CD4-positive, alpha-beta memory T cell (primary cell): ENCODE data around the gene IRF9. TPM values are rescaled to one million over a fixed set of nuclear protein-coding genes. Genes with fewer than 3 reads are reported as not detected.
A peak's percentile ranks its signal among the peaks of the same experiment; 100 is the strongest.

ENCODE experiments used
- CTCF ChIA-PET: fragments of 350-600 bp; sonication (Branson Sonifier 250); formaldehyde crosslinking; loops from one replicate; lab custom pipeline; 2021; ENCODE audit warnings: inconsistent platforms; ENCODE audit not compliant: partially characterized antibody; lab: Charles Lee
- POLR2A ChIA-PET: fragments of 350-600 bp; sonication (Branson Sonifier 250); formaldehyde crosslinking; loops from one replicate; lab custom pipeline; 2021; ENCODE audit not compliant: partially characterized antibody; lab: Charles Lee
- DNase-seq, 5 donors: peaks; one replicate each; pipeline versions ENCODE4 v3.0.0 to v3.0.0-alpha.2; 2020 to 2022; ENCODE audit warnings: mixed read lengths in 1 of 5
- H3K27ac ChIP-seq: one replicate; pipeline ENCODE4 v1.7.0; 2013; ENCODE audit warnings: low read depth, low read length
- H3K27me3 ChIP-seq: 2 replicates; pipeline ENCODE4 v1.7.0; 2013; ENCODE audit warnings: mild to moderate bottlenecking, low read length, moderate library complexity; ENCODE audit not compliant: insufficient read depth
- H3K36me3 ChIP-seq: 2 replicates; pipeline ENCODE4 v1.7.0; 2013; ENCODE audit warnings: mild to moderate bottlenecking, low read length, moderate library complexity; ENCODE audit not compliant: insufficient read depth
- H3K4me1 ChIP-seq: 2 replicates; pipeline ENCODE4 v1.7.0; 2013; ENCODE audit warnings: mild to moderate bottlenecking, low read length, moderate library complexity; ENCODE audit not compliant: insufficient read depth
- H3K4me3 ChIP-seq, 2 donors: one replicate each; pipeline ENCODE4 v1.7.0; 2013; ENCODE audit warnings: low read length in 2 of 2, mild to moderate bottlenecking in 1 of 2
- H3K9me3 ChIP-seq, 2 donors: one replicate each; pipeline ENCODE4 v1.7.0; 2013; ENCODE audit warnings: low read length in 2 of 2, control low read depth in 1 of 2; ENCODE audit not compliant: control insufficient read depth in 1 of 2
- H3K27ac Mint-ChIP-seq, 7 donors: one replicate each; pipeline ENCODE4 v1.8.0; 2020 to 2021; ENCODE audit warnings: mixed read lengths in 7 of 7, mild to moderate bottlenecking in 6 of 7, inconsistent platforms in 3 of 7, moderate library complexity in 3 of 7
- H3K27me3 Mint-ChIP-seq, 2 donors: one replicate each; pipeline ENCODE4 v1.8.0; 2020 to 2021; ENCODE audit warnings: mixed read lengths in 2 of 2
- H3K36me3 Mint-ChIP-seq, 2 donors: one replicate each; pipeline ENCODE4 v1.8.0; 2020 to 2021; ENCODE audit warnings: mixed read lengths in 2 of 2, inconsistent platforms in 1 of 2, mild to moderate bottlenecking in 1 of 2
- H3K4me1 Mint-ChIP-seq, 4 donors: one replicate each; pipeline ENCODE4 v1.8.0; 2020 to 2021; ENCODE audit warnings: mixed read lengths in 4 of 4, mild to moderate bottlenecking in 1 of 4
- H3K4me3 Mint-ChIP-seq, 8 donors: one replicate each; pipeline ENCODE4 v1.8.0; 2020 to 2021; ENCODE audit warnings: mixed read lengths in 8 of 8, mild to moderate bottlenecking in 7 of 8, moderate library complexity in 6 of 8, inconsistent platforms in 3 of 8
- H3K9me3 Mint-ChIP-seq, 8 donors: one replicate each; pipeline ENCODE4 v1.8.0; 2020 to 2021; ENCODE audit warnings: mixed read lengths in 8 of 8, mild to moderate bottlenecking in 5 of 8, inconsistent platforms in 3 of 8, moderate library complexity in 1 of 8
- intact Hi-C: fragments of 100-400 bp; cut with micrococcal nuclease; formaldehyde crosslinking; loops from one replicate; pipeline ENCODE4 v1.15.1; 2023
- polyA plus RNA-seq, 2 donors: library from polyadenylated mRNA; unstranded; fragments of 300-500 nt; fragmentation: Illumina TruSeq; gene quantifications; one replicate each; pipeline ENCODE4 v1.2.3, GENCODE V29; 2021
- total RNA-seq, 2 experiments: library from RNA; stranded (reverse); gene quantifications; one replicate each; pipeline ENCODE4 v1.2.3, GENCODE V29; 2021

Gene IRF9
- total and polyA plus RNA-seq, 4 experiments from 2014 or later, result 59.3 to 157 (median 137) TPM

- peak within 1 kb of the TSS; percentile 95 to 99 (median 98) for H3K27ac Mint-ChIP-seq
- POLR2A ChIA-PET, result interaction anchor here (0.6 to 9.5 kb wide), 32 partner anchors 9 to 1276 kb away, joined by 3 to 162 read pairs (median 5); partner anchors contain the start of genes ACIN1, C14orf119, CARMIL3 and CBLN3
- peaks cover 35 to 87% (median 56%) of the 10 kb centered on the region in 4 donors for H3K4me1 Mint-ChIP-seq
- peaks cover 27 to 65% of the 10 kb centered on the region in 2 donors for H3K36me3 Mint-ChIP-seq
- CTCF ChIA-PET, result interaction anchor here (1.3 to 8.5 kb wide), 12 partner anchors 9 to 285 kb away, joined by 3 to 110 read pairs (median 6); partner anchors contain the start of genes CIDEB, DCAF11, IRF9 and MDP1
- no peaks in the 10 kb centered on the region for H3K27me3 Mint-ChIP-seq
- DNase-seq, result peak; percentile 81 to 92 (median 84)
- Histone ChIP-seq H3K27ac (peak within 1 kb of the TSS; percentile 92), H3K4me3 (peak within 1 kb of the TSS; percentile 85 to 99), H3K27me3 (no peaks in the 10 kb centered on the region), H3K9me3 (no peaks in the 10 kb centered on the region), H3K4me1 (peaks cover 67% of the 10 kb centered on the region), H3K36me3 (peaks cover 53% of the 10 kb centered on the region)
- intact Hi-C loops, result loop anchor here (2.0 to 10.0 kb wide), 4 partner anchors 52 to 678 kb away; partner anchors contain the start of genes CHMP4A, NGDN, PCK2 and TINF2
- peak within 1 kb of the TSS; percentile 97 to 100 (median 98) for H3K4me3 Mint-ChIP-seq
- no peaks in the 10 kb centered on the region for H3K9me3 Mint-ChIP-seq
Measured at GRCh38 chr14:24146453-24146977, 14.6 kb upstream of the IRF9 start, which contains the start of gene PSME2. PSME2 (minus strand) TSS chr14:24146610; CDS start chr14:24146581, 29 bp downstream.

- peak within 1 kb of the TSS; percentile 95 to 99 (median 98) for H3K27ac Mint-ChIP-seq
- Histone ChIP-seq H3K4me3 (peak within 1 kb of the TSS; percentile 85 to 99), H3K27ac (peak within 1 kb of the TSS; percentile 92), H3K9me3 (no peaks in the 10 kb centered on the region), H3K4me1 (peaks cover 63% of the 10 kb centered on the region), H3K27me3 (no peaks in the 10 kb centered on the region), H3K36me3 (peaks cover 59% of the 10 kb centered on the region)
- H3K9me3 Mint-ChIP-seq, result no peaks in the 10 kb centered on the region
- intact Hi-C loops, result loop anchor here (1.0 to 10.0 kb wide), 8 partner anchors 11 to 678 kb away; partner anchors contain the start of genes CHMP4A, DCAF11, IPO4 and IRF9
- H3K4me3 Mint-ChIP-seq, result peak within 1 kb of the TSS; percentile 97 to 100 (median 98)
- DNase-seq, result peak; percentile 95 to 99 (median 97)
- peaks cover 31 to 64% of the 10 kb centered on the region in 2 donors for H3K36me3 Mint-ChIP-seq
- no peaks in the 10 kb centered on the region for H3K27me3 Mint-ChIP-seq
- POLR2A ChIA-PET, result interaction anchor here (0.6 to 9.5 kb wide), 31 partner anchors 10 to 1276 kb away, joined by 3 to 162 read pairs (median 5); partner anchors contain the start of genes ACIN1, C14orf119, CARMIL3 and CBLN3
- H3K4me1 Mint-ChIP-seq, result peaks cover 32 to 80% (median 54%) of the 10 kb centered on the region in 4 donors
- CTCF ChIA-PET, result interaction anchor here (0.9 to 8.5 kb wide), 14 partner anchors 8 to 284 kb away, joined by 3 to 110 read pairs (median 4); partner anchors contain the start of genes CIDEB, DCAF11, IPO4 and IRF9
Measured at GRCh38 chr14:24146978-24147760, 13.9 kb upstream of the IRF9 start, which contains the start of gene RNF31. RNF31 (plus strand) TSS chr14:24147498; CDS start chr14:24147699, 201 bp downstream.

GRCh38 chr14:24147761-24148428 lies 13.2 kb upstream of the IRF9 start:
- Histone ChIP-seq H3K4me1 (peaks cover 56% of the 10 kb centered on the region), H3K27me3 (no peaks in the 10 kb centered on the region), H3K36me3 (peaks cover 56% of the 10 kb centered on the region), H3K9me3 (no peaks in the 10 kb centered on the region), H3K27ac (peak overlapping the region; percentile 92), H3K4me3 (peak overlapping the region; percentile 73 to 99)
- Mint-ChIP-seq H3K36me3 (peaks cover 31 to 66% of the 10 kb centered on the region in 2 donors), H3K27me3 (no peaks in the 10 kb centered on the region), H3K4me3 (peak overlapping the region; percentile 91 to 99 (median 97)), H3K9me3 (no peaks in the 10 kb centered on the region), H3K4me1 (peaks cover 29 to 77% (median 50%) of the 10 kb centered on the region in 4 donors), H3K27ac (peak overlapping the region; percentile 83 to 98 (median 90))
- intact Hi-C loops, result loop anchor here (1.0 to 10.0 kb wide), 8 partner anchors 12 to 679 kb away; partner anchors contain the start of genes CHMP4A, DCAF11, IPO4 and IRF9
- DNase-seq, result no peak
- CTCF ChIA-PET, result interaction anchor here (0.9 to 8.5 kb wide), 6 partner anchors 12 to 186 kb away, joined by 3 to 110 read pairs (median 6); partner anchors contain the start of genes DCAF11, IPO4, IRF9 and NRL
- POLR2A ChIA-PET, result interaction anchor here (1.1 to 9.5 kb wide), 19 partner anchors 11 to 283 kb away, joined by 3 to 162 read pairs (median 12); partner anchors contain the start of genes CBLN3, CHMP4A, DCAF11 and IPO4

- Histone ChIP-seq H3K4me1 (peaks cover 46% of the 10 kb centered on the region), H3K4me3 (no peak overlapping the region), H3K27ac (peak overlapping the region; percentile 10), H3K9me3 (no peaks in the 10 kb centered on the region), H3K27me3 (no peaks in the 10 kb centered on the region), H3K36me3 (peaks cover 43% of the 10 kb centered on the region)
- Mint-ChIP-seq H3K27ac (peak overlapping the region in 2 of 7 donors; percentile 17 to 89), H3K9me3 (no peaks in the 10 kb centered on the region), H3K4me3 (peak overlapping the region; percentile 31 to 98 (median 92)), H3K36me3 (peaks cover 27 to 58% of the 10 kb centered on the region in 2 donors), H3K4me1 (peaks cover 26 to 61% (median 42%) of the 10 kb centered on the region in 4 donors), H3K27me3 (no peaks in the 10 kb centered on the region)
- ChIA-PET POLR2A (interaction anchor here (0.8 to 9.5 kb wide), 9 partner anchors 8 to 47 kb away, joined by 3 to 162 read pairs (median 16); partner anchors contain the start of genes DCAF11, EMC9, IPO4 and IRF9), CTCF (interaction anchor here (0.7 to 8.5 kb wide), 5 partner anchors 8 to 45 kb away, joined by 3 to 110 read pairs (median 3); partner anchors contain the start of genes EMC9 and IRF9)
- DNase-seq, result no peak
- intact Hi-C loops, result loop anchor here (10.0 kb wide), 1 partner anchor 55 kb away; the partner anchor contains the start of gene PCK2
Measured at GRCh38 chr14:24149302-24149969, 11.6 kb upstream of the IRF9 start.

- no peak for DNase-seq
- POLR2A ChIA-PET, result interaction anchor here (0.8 to 9.5 kb wide), 10 partner anchors 8 to 66 kb away, joined by 3 to 162 read pairs (median 5); partner anchors contain the start of genes DCAF11, EMC9, IPO4 and IRF9
- peak overlapping the region in 3 of 8 donors; percentile 20 to 58 (median 54) for H3K4me3 Mint-ChIP-seq
- H3K27me3 Mint-ChIP-seq, result no peaks in the 10 kb centered on the region
- no peaks in the 10 kb centered on the region for H3K9me3 Mint-ChIP-seq
- H3K27me3 ChIP-seq, result no peaks in the 10 kb centered on the region
- peaks cover 43% of the 10 kb centered on the region for H3K36me3 ChIP-seq
- intact Hi-C loops, result no loop called here
- H3K4me1 ChIP-seq, result peaks cover 40% of the 10 kb centered on the region
- H3K4me3 ChIP-seq, result no peak overlapping the region
- CTCF ChIA-PET, result interaction anchor here (0.7 to 8.5 kb wide), 5 partner anchors 9 to 44 kb away, joined by 3 to 110 read pairs (median 3); partner anchors contain the start of genes EMC9, IRF9 and PSME1
- peak overlapping the region in 1 of 7 donors; percentile 32 for H3K27ac Mint-ChIP-seq
- peaks cover 33 to 61% of the 10 kb centered on the region in 2 donors for H3K36me3 Mint-ChIP-seq
- H3K9me3 ChIP-seq, result no peaks in the 10 kb centered on the region
- H3K4me1 Mint-ChIP-seq, result peaks cover 26 to 55% (median 38%) of the 10 kb centered on the region in 4 donors
- no peak overlapping the region for H3K27ac ChIP-seq
Measured at GRCh38 chr14:24150061-24150460, 11.0 kb upstream of the IRF9 start.
